ENCODE measurements around the gene KISS1R. TPM values are rescaled to one million over a fixed set of nuclear protein-coding genes. Genes with fewer than 3 reads are reported as not detected.
A peak's percentile ranks its signal among the peaks of the same experiment; 100 is the strongest.
"Not testable (repeated sequence)": the region's sequence is repeated elsewhere in the genome, so short reads cannot be mapped to it uniquely, and the experiment has no call there.

KISS1R gene
- polyA plus RNA-seq, 3 donors = 0.19 to 0.67 (median 0.43) TPM

DNA sequence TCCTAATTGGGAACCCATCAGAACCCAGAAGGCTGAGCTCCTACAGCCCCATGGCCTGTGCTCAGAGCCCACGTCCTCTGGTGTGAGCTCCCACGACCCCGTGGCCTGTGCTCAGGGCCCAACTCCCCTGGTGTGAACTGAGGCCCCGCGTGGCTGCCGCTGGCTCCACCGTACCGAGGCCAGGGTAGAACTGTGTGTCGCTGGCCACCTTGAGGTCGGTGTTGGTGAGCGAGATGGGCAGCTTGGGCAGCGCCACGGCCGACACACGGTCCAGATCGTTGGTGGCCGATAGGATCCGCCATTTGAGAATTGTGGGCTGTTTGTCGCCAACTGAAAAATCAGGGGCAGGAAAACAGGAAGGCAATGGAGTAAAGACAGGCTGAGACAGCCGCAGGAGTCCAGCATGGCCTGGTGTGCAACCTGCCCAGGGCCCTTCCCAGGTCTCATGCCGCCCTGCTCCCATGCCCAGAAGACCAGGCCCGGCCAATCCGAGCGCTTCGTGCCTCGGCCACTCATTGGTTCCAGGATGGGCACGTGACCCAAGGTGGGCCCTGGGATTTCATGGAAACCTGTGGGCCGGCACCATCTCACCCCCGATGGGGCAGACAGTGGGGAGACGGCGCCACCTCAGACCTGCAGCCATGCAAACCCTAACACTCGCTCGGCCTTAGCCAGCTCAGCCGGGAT lies 35.6 kb upstream of the KISS1R start:
- no peak for DNase-seq (ENCODE audit: low read depth in 3 of 3, low spot score in 2 of 3)

GRCh38 chr19:882871-883497 lies 34.1 kb upstream of the KISS1R start:
- DNase-seq (ENCODE audit: low read depth in 3 of 3, low spot score in 2 of 3) = no peak

DNA sequence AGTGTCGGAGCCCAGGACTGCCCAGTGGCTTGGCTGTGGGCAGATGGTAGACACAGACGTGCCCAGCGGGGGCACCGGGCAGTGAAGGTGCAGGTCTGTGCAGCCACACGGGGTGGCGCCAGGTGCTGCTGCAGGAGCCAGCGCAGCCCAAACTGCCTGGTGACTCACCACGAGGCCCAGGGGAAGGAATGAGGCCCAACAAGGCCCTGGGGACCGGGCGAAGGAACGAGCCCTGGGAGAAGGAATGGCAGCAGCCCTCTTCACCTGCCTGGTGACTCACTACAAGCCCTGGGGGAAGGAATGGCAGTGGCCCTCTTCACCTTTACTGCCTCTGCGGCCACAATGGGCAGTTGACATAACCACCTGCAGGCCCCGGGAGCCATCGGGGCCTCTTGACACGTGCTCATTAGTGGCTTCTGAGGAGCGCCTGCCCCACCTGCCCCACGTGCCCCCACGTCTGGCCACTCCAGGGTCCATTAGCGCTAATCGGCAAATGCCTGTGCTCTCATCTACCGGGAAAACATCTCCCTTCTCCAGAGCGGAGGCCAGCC lies 33.4 kb upstream of the KISS1R start:
- DNase-seq (ENCODE audit: low read depth in 3 of 3, low spot score in 2 of 3) = no peak

DNA sequence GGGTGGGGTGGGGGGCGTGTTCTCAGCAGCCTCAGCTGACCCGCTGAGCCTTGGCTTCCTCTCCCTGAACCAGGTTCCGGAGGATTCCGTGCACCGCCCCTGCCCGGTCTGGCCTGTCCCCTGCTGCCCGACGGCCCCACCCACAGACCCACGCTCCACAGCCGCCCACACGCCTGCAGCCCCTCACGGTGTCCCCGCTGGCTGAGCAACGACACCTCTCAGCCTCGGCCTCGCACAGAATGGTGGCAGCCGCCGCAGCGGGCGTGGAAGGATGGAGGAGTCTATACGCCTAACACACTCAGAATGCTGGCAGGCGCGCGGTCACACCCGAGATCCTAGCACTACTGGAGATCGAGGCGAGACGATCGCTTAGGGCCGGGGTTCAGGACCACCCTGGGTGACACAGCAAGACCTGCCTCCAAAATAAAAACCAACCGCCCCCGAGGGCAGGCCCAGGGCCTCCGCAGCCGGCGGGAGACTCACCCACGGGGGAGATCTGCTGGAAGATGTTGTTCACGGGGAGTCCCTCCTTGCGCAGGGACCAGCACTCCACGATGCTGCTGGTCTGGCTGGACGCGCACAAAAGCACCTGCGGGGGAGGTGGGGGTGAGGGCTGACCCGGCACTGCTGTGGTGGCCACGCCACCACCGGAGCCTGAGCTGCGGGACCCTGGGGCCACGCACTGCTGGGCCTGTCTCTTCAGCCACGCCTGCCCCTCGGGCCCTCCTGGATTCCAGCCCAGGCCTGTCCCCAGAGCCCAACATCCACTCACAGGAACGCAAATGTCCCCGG lies 32.5 kb upstream of the KISS1R start:
- no peak for DNase-seq (ENCODE audit: low read depth in 3 of 3, low spot score in 2 of 3)

- no peak for DNase-seq (ENCODE audit: low read depth in 3 of 3, low spot score in 2 of 3)
These were observed 31.5 kb upstream of the KISS1R start for GRCh38 chr19:885536-886224.

DNA sequence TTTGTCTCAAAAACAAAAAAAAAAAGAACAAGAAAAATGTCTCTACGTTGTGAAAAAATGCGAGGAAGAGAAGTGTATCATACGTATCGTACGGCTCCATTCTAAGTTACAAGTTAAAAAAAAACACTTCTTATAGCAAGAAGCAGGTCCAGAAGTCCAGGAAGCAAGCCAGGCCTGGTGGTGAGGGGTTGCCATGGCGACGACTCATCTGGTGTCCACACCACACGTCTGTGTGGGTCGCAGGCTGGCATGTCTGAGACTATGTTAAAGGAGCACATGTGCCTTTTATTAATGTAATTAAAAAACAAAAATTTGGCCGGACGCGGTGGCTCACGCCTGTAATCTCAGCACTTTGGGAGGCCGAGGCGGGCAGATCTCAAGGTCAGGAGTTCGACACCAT lies 30.1 kb upstream of the KISS1R start:
- DNase-seq (ENCODE audit: low read depth in 3 of 3, low spot score in 2 of 3) = no peak

DNA sequence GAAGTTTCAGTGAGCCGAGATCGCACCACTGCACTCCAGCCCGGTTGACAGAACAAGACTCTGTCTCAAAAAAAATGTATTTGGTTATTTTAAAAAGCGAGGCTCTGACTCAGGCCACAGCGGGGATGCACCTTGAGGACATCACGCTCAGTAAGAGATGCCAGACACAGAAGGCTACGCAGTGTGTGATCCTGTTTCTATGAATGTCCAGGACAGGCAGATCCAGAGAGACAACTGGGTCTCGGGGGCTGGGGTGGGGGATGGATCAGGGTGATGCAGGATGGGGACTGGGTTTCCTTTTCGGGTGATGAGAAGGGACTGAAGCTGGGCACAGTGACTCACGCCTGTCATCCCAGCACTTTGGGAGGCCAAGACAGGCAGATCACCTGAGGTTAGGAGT lies 29.5 kb upstream of the KISS1R start:
- no peak for DNase-seq (ENCODE audit: low read depth in 3 of 3, low spot score in 2 of 3)

- no peak for DNase-seq (ENCODE audit: low read depth in 3 of 3, low spot score in 2 of 3)
These were observed 28.4 kb upstream of the KISS1R start for GRCh38 chr19:888581-889385.

- no peak for DNase-seq (ENCODE audit: low read depth in 3 of 3, low spot score in 2 of 3)
These were observed 27.4 kb upstream of the KISS1R start for GRCh38 chr19:889662-890295.

- no peak for DNase-seq (ENCODE audit: low read depth in 3 of 3, low spot score in 2 of 3)
These were observed 26.3 kb upstream of the KISS1R start for GRCh38 chr19:890831-891230.

DNA sequence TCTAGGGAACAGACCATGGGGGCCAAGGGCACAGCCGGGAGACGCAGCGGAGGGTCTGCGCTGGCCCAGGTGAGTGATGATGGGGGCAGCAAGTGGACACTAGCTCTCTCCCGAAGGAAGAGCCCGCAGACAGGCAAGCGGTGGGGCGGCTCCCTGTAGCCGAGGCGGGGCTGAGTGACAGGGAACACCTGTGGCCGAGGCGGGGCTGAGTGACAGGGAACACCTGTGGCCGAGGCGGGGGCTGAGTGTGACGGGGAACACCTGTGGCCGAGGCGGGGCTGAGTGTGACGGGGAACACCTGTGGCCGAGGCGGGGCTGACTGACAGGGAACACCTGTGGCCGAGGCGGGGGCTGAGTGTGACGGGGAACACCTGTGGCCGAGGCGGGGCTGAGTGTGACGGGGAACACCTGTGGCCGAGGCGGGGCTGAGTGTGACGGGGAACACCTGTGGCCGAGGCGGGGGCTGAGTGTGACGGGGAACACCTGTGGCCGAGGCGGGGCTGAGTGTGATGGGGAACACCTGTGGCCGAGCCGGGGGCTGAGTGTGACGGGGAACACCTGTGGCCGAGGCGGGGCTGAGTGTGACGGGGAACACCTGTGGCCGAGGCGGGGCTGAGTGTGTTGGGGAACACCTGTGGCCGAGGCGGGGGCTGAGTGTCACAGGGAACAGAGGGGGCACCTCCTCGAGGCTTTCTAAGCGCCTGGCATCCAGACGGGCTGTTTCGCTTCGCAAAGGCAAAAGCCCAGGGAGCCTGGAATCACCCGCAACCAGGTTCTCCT lies 25.5 kb upstream of the KISS1R start:
- not testable (repeated sequence) for DNase-seq (ENCODE audit: low read depth in 3 of 3, low spot score in 2 of 3)

- no peak for DNase-seq (ENCODE audit: low read depth in 3 of 3, low spot score in 2 of 3)
These were observed 24.8 kb upstream of the KISS1R start for GRCh38 chr19:892243-892893.

DNA sequence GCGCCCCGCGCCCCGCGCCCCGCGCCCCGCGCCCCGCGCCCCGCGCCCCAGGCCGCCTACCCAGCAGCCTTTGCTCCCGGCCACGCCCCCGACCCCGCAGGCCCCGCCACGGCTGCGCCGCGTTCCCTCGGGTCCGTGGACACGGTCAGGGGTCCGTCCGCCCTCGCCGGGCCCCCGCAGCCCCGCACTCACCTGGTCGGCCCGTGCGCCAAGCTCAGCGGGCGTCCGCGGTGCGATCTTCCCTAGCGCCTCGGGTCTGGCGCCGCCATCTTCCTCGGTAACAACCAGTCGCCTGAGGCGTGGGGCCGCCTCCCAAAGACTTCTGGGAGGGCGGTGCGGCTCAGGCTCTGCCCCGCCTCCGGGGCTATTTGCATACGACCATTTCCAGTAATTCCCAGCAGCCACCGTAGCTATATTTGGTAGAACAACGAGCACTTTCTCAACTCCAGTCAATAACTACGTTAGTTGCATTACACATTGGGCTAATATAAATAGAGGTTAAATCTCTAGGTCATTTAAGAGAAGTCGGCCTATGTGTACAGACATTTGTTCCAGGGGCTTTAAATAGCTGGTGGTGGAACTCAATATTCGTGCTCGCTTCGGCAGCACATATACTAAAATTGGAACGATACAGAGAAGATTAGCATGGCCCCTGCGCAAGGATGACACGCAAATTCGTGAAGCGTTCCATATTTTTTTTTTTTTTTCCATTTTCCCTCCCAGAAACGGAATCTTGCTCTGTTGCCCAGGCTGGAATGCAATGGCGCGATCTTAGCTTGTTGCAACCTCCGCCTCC lies 24.0 kb upstream of the KISS1R start, which contains the start of the genes MED16 and RNU6-9:
Gene MED16 (minus strand): TSS at position 294 of the 796 bp plus-strand sequence. CDS start 2,056 bp downstream, outside the sequence.
Gene RNU6-9 (plus strand): TSS at position 591 of the 796 bp plus-strand sequence.
- peak; percentile 90 to 94 (median 91) for DNase-seq (ENCODE audit: low read depth in 3 of 3, low spot score in 2 of 3)

- no peak for DNase-seq (ENCODE audit: low read depth in 3 of 3, low spot score in 2 of 3)
These were observed 20.7 kb upstream of the KISS1R start for GRCh38 chr19:896434-896833.

DNA sequence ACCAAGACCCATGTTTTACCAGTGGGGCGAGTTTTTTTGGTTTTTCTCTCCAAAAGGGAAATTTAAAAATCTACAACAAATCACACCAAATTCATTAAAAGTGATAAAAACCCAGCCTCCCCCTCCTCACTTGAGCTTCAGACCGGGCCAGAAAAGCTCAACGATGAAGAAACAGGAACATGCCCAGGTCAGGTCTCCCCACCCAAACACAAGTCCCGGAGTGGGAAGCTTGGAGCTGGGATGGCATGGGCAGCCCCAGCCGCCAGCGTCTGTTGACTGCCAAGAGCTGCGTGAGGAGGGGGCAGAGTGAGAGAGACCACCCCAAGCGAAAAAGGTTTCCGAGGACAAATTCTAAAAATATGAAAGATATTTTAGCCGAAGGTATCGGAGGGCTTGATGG lies 20.1 kb upstream of the KISS1R start:
- DNase-seq (ENCODE audit: low read depth in 3 of 3, low spot score in 2 of 3) = no peak

DNA sequence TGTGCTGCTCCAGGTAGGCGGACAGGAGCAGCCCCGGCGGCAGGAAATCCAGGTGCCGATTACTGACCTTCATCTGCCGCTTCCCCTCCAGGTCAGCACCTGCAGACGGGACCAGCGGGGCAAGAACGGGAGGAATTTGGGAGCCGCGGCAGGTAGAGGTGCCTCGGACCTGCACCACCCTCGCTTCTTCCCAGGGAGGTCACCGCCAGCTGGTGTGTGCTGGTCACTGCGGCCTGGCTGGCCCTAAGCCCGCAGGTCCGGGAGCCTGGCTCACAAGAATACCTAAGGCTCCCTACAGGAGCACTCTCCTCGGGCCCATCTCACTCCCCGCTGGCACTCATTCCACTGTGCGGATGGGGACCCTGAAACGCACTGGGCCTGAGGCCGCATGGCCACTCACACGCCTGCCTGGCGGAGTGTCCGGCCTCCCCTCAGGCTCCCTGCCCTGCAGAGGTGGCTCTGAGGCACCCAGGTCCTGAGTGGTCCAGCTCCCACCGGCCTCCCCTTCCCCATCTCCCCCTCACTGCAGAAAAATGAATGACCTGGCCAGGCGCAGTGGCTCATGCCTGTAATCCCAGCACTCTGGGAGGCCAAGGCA lies 19.6 kb upstream of the KISS1R start:
- no peak for DNase-seq (ENCODE audit: low read depth in 3 of 3, low spot score in 2 of 3)

DNA sequence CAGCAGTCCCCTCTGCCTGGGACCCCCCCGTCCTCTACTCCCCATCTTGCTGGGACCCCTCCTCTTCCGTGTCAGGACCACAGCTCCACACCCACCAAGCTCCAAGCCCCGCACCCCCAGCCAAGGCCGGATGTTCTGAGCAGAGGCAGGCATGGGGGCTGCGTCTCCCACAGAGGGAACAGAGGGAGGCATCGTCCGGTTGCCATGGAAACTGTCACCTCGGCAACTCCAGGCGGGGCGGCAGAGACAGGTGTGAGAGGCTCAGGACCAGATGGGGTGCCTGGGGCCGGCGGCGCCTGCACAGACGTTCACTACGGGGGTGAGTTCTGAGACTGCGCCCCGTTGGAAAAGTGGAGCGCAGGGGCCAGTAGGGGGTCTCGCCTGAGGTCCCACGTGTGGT lies 18.5 kb upstream of the KISS1R start:
- no peak for DNase-seq (ENCODE audit: low read depth in 3 of 3, low spot score in 2 of 3)
